ENCODE results near the gene INA. TPM values are rescaled to one million over a fixed set of nuclear protein-coding genes. Genes with fewer than 3 reads are reported as not detected.

INA gene
- total and polyA plus RNA-seq, 2 donors from 2014 or later, result 0.16 TPM; not detected in 1

GRCh38 chr10:103336370-103336769, 59.4 kb downstream of the INA start:
- DNase-seq, result no peak
- Histone ChIP-seq H3K9ac (ENCODE audit: low read length in 3 of 3) (no peak overlapping the region), H3K9me3 (ENCODE audit: control insufficient read depth in 2 of 3, insufficient read depth in 1 of 3, low read length in 3 of 3) (no peaks in the 10 kb centered on the region), H3K4me1 (ENCODE audit: control insufficient read depth in 2 of 3, insufficient read depth in 2 of 3, low read depth in 1 of 3, low read length in 3 of 3) (no peaks in the 10 kb centered on the region), H3K27ac (ENCODE audit: low read depth in 2 of 2, low read length in 2 of 2) (no peak overlapping the region), H3K27me3 (ENCODE audit: control insufficient read depth, insufficient read depth, low read length) (no peaks in the 10 kb centered on the region), H3K4me3 (ENCODE audit: low read length in 3 of 3) (no peak overlapping the region), H3K36me3 (ENCODE audit: control insufficient read depth in 2 of 3, insufficient read depth in 3 of 3, low read length in 3 of 3) (peaks cover 2 to 15% (median 4%) of the 10 kb centered on the region in 3 donors)
- no peak for TF ChIP-seq CTCF (IDR thresholded peaks at IDR 0.05; ENCODE audit: borderline replicate concordance, extremely low read depth, insufficient read depth)
- intact Hi-C loops (cut with DNase I), result no loop called here
- no peak for FAIRE-seq

Other genes starting within 250 kb of the INA start
- gene NT5C2, start 83.9 kb upstream of the INA start, total RNA-seq, result 91.7 TPM
- 30.9 TPM for gene NT5C2, start 83.9 kb upstream of the INA start, polyA plus RNA-seq (ENCODE audit: insufficient read depth, low read depth, low replicate concordance)
- gene RPEL1, start 31.3 kb upstream of the INA start, total RNA-seq, result not detected
- not detected for gene RPEL1, start 31.3 kb upstream of the INA start, polyA plus RNA-seq (ENCODE audit: insufficient read depth, low read depth, low replicate concordance)
- 6.3 TPM for gene PCGF6, start 74.0 kb downstream of the INA start, total RNA-seq
- gene PCGF6, start 74.0 kb downstream of the INA start, polyA plus RNA-seq (ENCODE audit: insufficient read depth, low read depth, low replicate concordance), result 3.0 TPM
- 2.5 TPM for gene TAF5, start 90.8 kb downstream of the INA start, total RNA-seq
- gene TAF5, start 90.8 kb downstream of the INA start, polyA plus RNA-seq (ENCODE audit: insufficient read depth, low read depth, low replicate concordance), result 1.5 TPM
- gene ATP5MK, start 119.3 kb downstream of the INA start, total RNA-seq, result 265 TPM
- 1,143 TPM for gene ATP5MK, start 119.3 kb downstream of the INA start, polyA plus RNA-seq (ENCODE audit: insufficient read depth, low read depth, low replicate concordance)
- 24.9 TPM for gene PDCD11, start 119.5 kb downstream of the INA start, total RNA-seq
- gene PDCD11, start 119.5 kb downstream of the INA start, polyA plus RNA-seq (ENCODE audit: insufficient read depth, low read depth, low replicate concordance), result 8.7 TPM
- gene CALHM2, start 175.2 kb downstream of the INA start, total RNA-seq, result 26.0 TPM
- 8.0 TPM for gene CALHM2, start 175.2 kb downstream of the INA start, polyA plus RNA-seq (ENCODE audit: insufficient read depth, low read depth, low replicate concordance)
- gene CALHM1, start 181.8 kb downstream of the INA start, total RNA-seq, result not detected
- not detected for gene CALHM1, start 181.8 kb downstream of the INA start, polyA plus RNA-seq (ENCODE audit: insufficient read depth, low read depth, low replicate concordance)
- gene CALHM3, start 202.1 kb downstream of the INA start, total RNA-seq, result not detected
- gene CALHM3, start 202.1 kb downstream of the INA start, polyA plus RNA-seq (ENCODE audit: insufficient read depth, low read depth, low replicate concordance), result not detected
- 1.2 TPM for gene NEURL1, start 216.6 kb downstream of the INA start, total RNA-seq
- 1.2 TPM for gene NEURL1, start 216.6 kb downstream of the INA start, polyA plus RNA-seq (ENCODE audit: insufficient read depth, low read depth, low replicate concordance)